ENCODE results near the gene CDYL. TPM values are rescaled to one million over a fixed set of nuclear protein-coding genes. Genes with fewer than 3 reads are reported as not detected.

Gene CDYL
- total and polyA plus RNA-seq, 2 of the 4 experiments (the other 2 are of a cell fraction): 14.2 to 92.1 TPM

DNA sequence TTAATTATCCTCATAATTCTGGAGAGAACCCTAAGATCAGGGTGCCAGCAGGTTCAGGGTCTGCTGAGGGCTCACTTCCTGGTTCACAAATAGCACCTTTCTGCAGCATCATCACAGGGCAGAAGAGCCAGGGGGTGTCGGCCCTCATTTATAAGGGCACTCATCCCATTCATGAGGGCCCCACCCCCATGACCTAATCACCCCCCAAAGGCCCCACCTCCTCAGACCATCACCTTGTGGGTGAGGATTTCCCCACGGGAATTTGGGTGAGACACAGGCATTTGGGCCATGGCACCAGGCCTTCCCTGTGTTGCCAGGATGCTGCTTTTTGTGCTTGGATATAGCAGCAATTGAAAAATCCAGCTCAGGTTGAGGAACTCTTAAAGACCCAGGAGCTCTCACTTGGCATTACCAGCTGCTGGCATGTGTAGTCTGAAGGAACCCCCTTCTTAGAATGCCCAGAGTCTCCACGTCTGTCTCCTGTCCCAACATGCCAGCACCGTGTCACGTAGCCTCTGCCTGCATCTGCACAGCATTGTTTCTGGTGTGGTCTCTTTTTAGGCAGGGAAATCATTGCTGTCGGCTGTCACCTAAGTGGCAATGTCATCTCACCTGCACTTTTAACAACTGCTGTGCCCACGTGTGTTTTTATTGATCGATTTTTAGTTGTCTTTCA is 156.2 kb downstream of the CDYL start:
- intact Hi-C loops (cut with micrococcal nuclease) (no loop called here), dilution Hi-C loops (cut with HindIII; ENCODE audit: low sequenced_read_pairs, unreplicated experiment) (no loop called here), in situ Hi-C loops (cut with MboI; ENCODE audit: low sequenced_read_pairs) (loop anchor here (5.0 to 10.0 kb wide), 2 partner anchors 615 to 878 kb away; no protein-coding TSS in a partner anchor)
- no peak overlapping the region for H4K91ac ChIP-seq (ENCODE audit: insufficient read depth, low read depth, low read length)
- peaks cover 41% of the 10 kb centered on the region; the same call in 1 of the 2 replicates for H4K20me1 ChIP-seq (ENCODE audit: insufficient read depth, low read length)
- no peak for ATAC-seq (ENCODE audit: low read depth)
- H3K56ac ChIP-seq (ENCODE audit: extremely low read depth, insufficient read depth, low read length): no peak overlapping the region
- ChIA-PET CTCF (no interaction called here), POLR2A (ENCODE audit: unreplicated experiment) (no interaction called here)
- H2AK5ac ChIP-seq (ENCODE audit: low read depth, low read length): no peak overlapping the region
- no peak overlapping the region for H2AFZ ChIP-seq (replicated peaks; ENCODE audit: low read length, poor library complexity)
- H3K4me1 ChIP-seq (ENCODE audit: control insufficient read depth, insufficient read depth, low read length): peaks cover 7% of the 10 kb centered on the region
- H3K9ac ChIP-seq (ENCODE audit: low read depth, low read length): no peak overlapping the region
- no peak overlapping the region for H4K8ac ChIP-seq (ENCODE audit: low read depth in 2 of 2, low read length in 2 of 2)
- no peak overlapping the region for H3K27ac ChIP-seq (ENCODE audit: insufficient read depth, low read length)
- H3K14ac ChIP-seq (replicated peaks; ENCODE audit: low read depth, low read length): no peak overlapping the region
- WGBS, 2 experiments (ENCODE audit: extremely low coverage in 2 of 2, insufficient read length in 1 of 2): 70% methylated on average over 2 of the region's 8 CpGs; no CpG with 5 or more reads in 1 of the 2 experiments
- peaks cover 23% of the 10 kb centered on the region for H3K9me1 ChIP-seq (ENCODE audit: insufficient read depth, low read length)
- H3K9me3 ChIP-seq (ENCODE audit: control insufficient read depth, insufficient read depth, low read length): no peaks in the 10 kb centered on the region
- no peak overlapping the region for H3K23ac ChIP-seq (ENCODE audit: low read depth, low read length)
- peaks cover 28 to 57% of the 10 kb centered on the region in 2 experiments; a peak in 3 of 4 replicates for H3K79me1 ChIP-seq (ENCODE audit: low read depth in 1 of 2, low read length in 2 of 2)
- H2BK15ac ChIP-seq (ENCODE audit: low read depth, low read length): no peak overlapping the region
- H2AK9ac ChIP-seq (replicated peaks; ENCODE audit: low read depth, low read length, poor library complexity): no peak overlapping the region
- no peak overlapping the region for H2BK120ac ChIP-seq (ENCODE audit: low read depth, low read length)
- BruUV-seq (replicated peaks): no TSS peak
- no peak overlapping the region for H2BK20ac ChIP-seq (ENCODE audit: low read depth, low read length)
- no peak for TF ChIP-seq BHLHE40 (IDR thresholded peaks at IDR 0.05; ENCODE audit: low read depth, low read length)
- TF ChIP-seq MAZ (IDR thresholded peaks at IDR 0.05; ENCODE audit: borderline replicate concordance, low read depth, low read length): no peak
- TF ChIP-seq, protein P1, sequence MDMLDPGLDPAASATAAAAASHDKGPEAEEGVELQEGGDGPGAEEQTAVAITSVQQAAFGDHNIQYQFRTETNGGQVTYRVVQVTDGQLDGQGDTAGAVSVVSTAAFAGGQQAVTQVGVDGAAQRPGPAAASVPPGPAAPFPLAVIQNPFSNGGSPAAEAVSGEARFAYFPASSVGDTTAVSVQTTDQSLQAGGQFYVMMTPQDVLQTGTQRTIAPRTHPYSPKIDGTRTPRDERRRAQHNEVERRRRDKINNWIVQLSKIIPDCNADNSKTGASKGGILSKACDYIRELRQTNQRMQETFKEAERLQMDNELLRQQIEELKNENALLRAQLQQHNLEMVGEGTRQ (IDR thresholded peaks at IDR 0.05; ENCODE audit: low read depth, low read length): no peak
- TF ChIP-seq RAD21 (IDR thresholded peaks at IDR 0.05; ENCODE audit: low read length): no peak
- TF ChIP-seq FOS (IDR thresholded peaks at IDR 0.05; ENCODE audit: low read depth, low read length): no peak
- no peak for TF ChIP-seq RFX5 (IDR thresholded peaks at IDR 0.05; ENCODE audit: low read depth, low read length)
- no peak for TF ChIP-seq RCOR1 (IDR thresholded peaks at IDR 0.05; ENCODE audit: insufficient replicate concordance, low read length)
- TF ChIP-seq MAFK (IDR thresholded peaks at IDR 0.05; ENCODE audit: low read depth, low read length): no peak
- TF ChIP-seq POLR2A (IDR thresholded peaks at IDR 0.05; ENCODE audit: low read depth, low read length): no peak
- TF ChIP-seq, protein P2, sequence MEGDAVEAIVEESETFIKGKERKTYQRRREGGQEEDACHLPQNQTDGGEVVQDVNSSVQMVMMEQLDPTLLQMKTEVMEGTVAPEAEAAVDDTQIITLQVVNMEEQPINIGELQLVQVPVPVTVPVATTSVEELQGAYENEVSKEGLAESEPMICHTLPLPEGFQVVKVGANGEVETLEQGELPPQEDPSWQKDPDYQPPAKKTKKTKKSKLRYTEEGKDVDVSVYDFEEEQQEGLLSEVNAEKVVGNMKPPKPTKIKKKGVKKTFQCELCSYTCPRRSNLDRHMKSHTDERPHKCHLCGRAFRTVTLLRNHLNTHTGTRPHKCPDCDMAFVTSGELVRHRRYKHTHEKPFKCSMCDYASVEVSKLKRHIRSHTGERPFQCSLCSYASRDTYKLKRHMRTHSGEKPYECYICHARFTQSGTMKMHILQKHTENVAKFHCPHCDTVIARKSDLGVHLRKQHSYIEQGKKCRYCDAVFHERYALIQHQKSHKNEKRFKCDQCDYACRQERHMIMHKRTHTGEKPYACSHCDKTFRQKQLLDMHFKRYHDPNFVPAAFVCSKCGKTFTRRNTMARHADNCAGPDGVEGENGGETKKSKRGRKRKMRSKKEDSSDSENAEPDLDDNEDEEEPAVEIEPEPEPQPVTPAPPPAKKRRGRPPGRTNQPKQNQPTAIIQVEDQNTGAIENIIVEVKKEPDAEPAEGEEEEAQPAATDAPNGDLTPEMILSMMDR (conservative IDR thresholded peaks at IDR 0.05; ENCODE audit: low read depth, low read length): no peak
- no peak for TF ChIP-seq MXI1 (IDR thresholded peaks at IDR 0.05; ENCODE audit: borderline replicate concordance, low read depth, low read length)
- no peak overlapping the region for H4K5ac ChIP-seq (ENCODE audit: low read depth, low read length)
- H3K4ac ChIP-seq (ENCODE audit: low read depth, low read length): no peak overlapping the region
- no peak overlapping the region for H3K4me2 ChIP-seq (ENCODE audit: low read depth, low read length)
- H3K4me3 ChIP-seq (ENCODE audit: insufficient read depth, low read depth, low read length): no peak overlapping the region
- H2BK5ac ChIP-seq (ENCODE audit: low read depth, low read length, poor library complexity, severe bottlenecking): no peak overlapping the region
- DNase-seq: no peak
- no peaks in the 10 kb centered on the region for H3K27me3 ChIP-seq (ENCODE audit: control insufficient read depth, insufficient read depth, low read length)
- H3K18ac ChIP-seq (ENCODE audit: low read depth, low read length): no peak overlapping the region
- no peaks in the 10 kb centered on the region; the same call in 1 of the 2 replicates for H3K36me3 ChIP-seq (ENCODE audit: control insufficient read depth, insufficient read depth, low read length)

Measured in IMR-90 (cell line).